Bronchial epithelial cell (primary cell): ENCODE results near the gene MAPK8IP3. TPM values are rescaled to one million over a fixed set of nuclear protein-coding genes. Genes with fewer than 3 reads are reported as not detected.
"Not testable (repeated sequence)": the region's sequence is repeated elsewhere in the genome, so short reads cannot be mapped to it uniquely, and the experiment has no call there.

ENCODE experiments used
- DNase-seq: peaks from one replicate; pipeline ENCODE4 v3.0.0-alpha.2; 2010; ENCODE audit warnings: low read depth
- FAIRE-seq: peaks from 2 replicates; lab custom pipeline; 2011; peaks lifted over from hg19 to GRCh38; lab: Jason Lieb, UNC
- H3K27me3 ChIP-seq: 2 replicates; pipeline ENCODE4 v1.5.1; 2011; ENCODE audit warnings: low read length; ENCODE audit not compliant: control insufficient read depth, insufficient read depth
- H3K36me3 ChIP-seq: 2 replicates; pipeline ENCODE4 v1.5.1; 2011; ENCODE audit warnings: low read length; ENCODE audit not compliant: control insufficient read depth, insufficient read depth
- H3K4me3 ChIP-seq: 2 replicates; pipeline ENCODE4 v1.5.1; 2011; ENCODE audit warnings: mild to moderate bottlenecking, low read depth, low read length, control low read depth
- CTCF ChIP-seq: IDR thresholded peaks from 2 replicates; pipeline ENCODE4 v1.5.1; 2011; ENCODE audit warnings: mild to moderate bottlenecking, moderate library complexity, low read length, control low read depth, inconsistent platforms; ENCODE audit not compliant: insufficient read depth, severe bottlenecking
- total RNA-seq: library from RNA; depleted of rRNA; stranded (reverse); fragments of >200 nt; gene quantifications from 2 replicates; pipeline ENCODE4 v1.2.1, GENCODE V29; 2014

MAPK8IP3 gene
- total RNA-seq, 1 donor from 2014 or later: 24.5 TPM

- Histone ChIP-seq H3K36me3 (peaks cover 26% of the 10 kb centered on the region), H3K27me3 (no peaks in the 10 kb centered on the region), H3K4me3 (no peak overlapping the region)
- FAIRE-seq: no peak
- DNase-seq: no peak
- no peak for TF ChIP-seq CTCF
These were observed 25.1 kb downstream of the MAPK8IP3 start for GRCh38 chr16:1731073-1731472.

- no peak for FAIRE-seq
- Histone ChIP-seq H3K36me3 (peaks cover 24% of the 10 kb centered on the region), H3K4me3 (no peak overlapping the region), H3K27me3 (no peaks in the 10 kb centered on the region)
- no peak for DNase-seq
- TF ChIP-seq CTCF: no peak
These were observed 25.6 kb downstream of the MAPK8IP3 start for GRCh38 chr16:1731603-1732002.

- FAIRE-seq: peak; percentile 7
- Histone ChIP-seq H3K36me3 (peaks cover 24% of the 10 kb centered on the region), H3K4me3 (no peak overlapping the region), H3K27me3 (no peaks in the 10 kb centered on the region)
- DNase-seq: no peak
- no peak for TF ChIP-seq CTCF
These were observed 26.1 kb downstream of the MAPK8IP3 start for GRCh38 chr16:1732071-1732470.

GRCh38 chr16:1732551-1732987 is 26.6 kb downstream of the MAPK8IP3 start:
- H3K36me3 ChIP-seq: peaks cover 24% of the 10 kb centered on the region
- DNase-seq, H3K27me3 ChIP-seq, H3K4me3 ChIP-seq: not testable (repeated sequence)
- peak; percentile 52 for FAIRE-seq

- DNase-seq (no peak), FAIRE-seq (no peak)
- H3K27me3 ChIP-seq: no peaks in the 10 kb centered on the region
- no peak overlapping the region for H3K4me3 ChIP-seq
- peaks cover 17% of the 10 kb centered on the region for H3K36me3 ChIP-seq
- TF ChIP-seq CTCF: no peak
These were observed 28.1 kb downstream of the MAPK8IP3 start for GRCh38 chr16:1734123-1734522.

- Histone ChIP-seq H3K4me3 (no peak overlapping the region), H3K27me3 (no peaks in the 10 kb centered on the region), H3K36me3 (peaks cover 10% of the 10 kb centered on the region)
- DNase-seq (no peak), FAIRE-seq (no peak)
- no peak for TF ChIP-seq CTCF
These were observed 28.8 kb downstream of the MAPK8IP3 start for GRCh38 chr16:1734816-1735215.
